Bronchial epithelial cell (primary cell): ENCODE measurements around the gene KY. TPM values are rescaled to one million over a fixed set of nuclear protein-coding genes. Genes with fewer than 3 reads are reported as not detected.

Experiments used
- DNase-seq: peaks from one replicate; pipeline ENCODE4 v3.0.0-alpha.2; 2010; ENCODE audit warnings: low read depth
- FAIRE-seq: peaks from 2 replicates; lab custom pipeline; 2011; peaks lifted over from hg19 to GRCh38; lab: Jason Lieb, UNC
- H3K27me3 ChIP-seq: 2 replicates; pipeline ENCODE4 v1.5.1; 2011; ENCODE audit warnings: low read length; ENCODE audit not compliant: control insufficient read depth, insufficient read depth
- H3K36me3 ChIP-seq: 2 replicates; pipeline ENCODE4 v1.5.1; 2011; ENCODE audit warnings: low read length; ENCODE audit not compliant: control insufficient read depth, insufficient read depth
- H3K4me3 ChIP-seq: 2 replicates; pipeline ENCODE4 v1.5.1; 2011; ENCODE audit warnings: mild to moderate bottlenecking, low read depth, low read length, control low read depth
- CTCF ChIP-seq: IDR thresholded peaks from 2 replicates; pipeline ENCODE4 v1.5.1; 2011; ENCODE audit warnings: mild to moderate bottlenecking, moderate library complexity, low read length, control low read depth, inconsistent platforms; ENCODE audit not compliant: insufficient read depth, severe bottlenecking
- total RNA-seq: library from RNA; depleted of rRNA; stranded (reverse); fragments of >200 nt; gene quantifications from 2 replicates; pipeline ENCODE4 v1.2.1, GENCODE V29; 2014

Gene KY
- total RNA-seq, 1 donor from 2014 or later = not detected

GRCh38 chr3:134652886-134653630 lies 2.2 kb upstream of the KY start:
- peaks cover 2% of the 10 kb centered on the region for H3K27me3 ChIP-seq
- DNase-seq = no peak
- no peak for FAIRE-seq
- TF ChIP-seq CTCF = no peak
- no peaks in the 10 kb centered on the region for H3K36me3 ChIP-seq
- no peak overlapping the region for H3K4me3 ChIP-seq

GRCh38 chr3:134652409-134652831 lies 1.6 kb upstream of the KY start:
- FAIRE-seq = no peak
- Histone ChIP-seq H3K27me3 (peaks cover 2% of the 10 kb centered on the region), H3K36me3 (no peaks in the 10 kb centered on the region), H3K4me3 (no peak overlapping the region)
- TF ChIP-seq CTCF = no peak
- peak; percentile 37 for DNase-seq

- DNase-seq (no peak), FAIRE-seq (no peak)
- Histone ChIP-seq H3K4me3 (no peak overlapping the region), H3K27me3 (peaks cover 2% of the 10 kb centered on the region), H3K36me3 (no peaks in the 10 kb centered on the region)
- no peak for TF ChIP-seq CTCF
Measured at GRCh38 chr3:134651347-134652041, 672 bp upstream of the KY start.

- Histone ChIP-seq H3K4me3 (no peak overlapping the region), H3K36me3 (no peaks in the 10 kb centered on the region), H3K27me3 (peaks cover 2% of the 10 kb centered on the region)
- FAIRE-seq (no peak), DNase-seq (no peak)
- no peak for TF ChIP-seq CTCF
Measured at GRCh38 chr3:134649106-134649705, 1.6 kb downstream of the KY start.

GRCh38 chr3:134647902-134648760 lies 2.7 kb downstream of the KY start:
- no peak for TF ChIP-seq CTCF
- FAIRE-seq (no peak), DNase-seq (no peak)
- H3K27me3 ChIP-seq = peaks cover 2% of the 10 kb centered on the region
- no peaks in the 10 kb centered on the region for H3K36me3 ChIP-seq
- no peak overlapping the region for H3K4me3 ChIP-seq
